ENCODE measurements around the gene SMARCAD1.

DNA sequence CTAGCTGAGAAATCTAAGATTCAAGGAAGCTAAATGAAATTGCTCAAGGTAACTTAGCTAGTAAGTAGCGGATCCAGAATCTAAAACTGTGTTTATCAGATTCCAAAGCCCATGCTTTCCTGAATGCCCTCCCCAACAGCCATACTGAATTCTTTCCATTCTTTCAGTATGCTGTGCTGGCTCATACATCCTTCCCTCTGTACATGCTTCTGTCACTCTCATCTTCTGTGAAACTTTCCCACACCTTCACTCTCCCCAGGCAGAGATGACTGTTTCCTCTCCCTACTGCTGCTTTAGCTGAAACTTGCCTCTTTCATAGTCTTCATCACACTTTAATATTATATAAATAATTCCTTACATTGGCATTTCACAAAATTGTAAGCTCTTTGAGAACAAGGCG, 39.3 kb upstream of the SMARCAD1 start:
- TF ChIP-seq CTCF (IDR thresholded peaks at IDR 0.05) (no peak), POLR2A (IDR thresholded peaks at IDR 0.05) (no peak)

All from ovary (tissue), 3 donors.